Type B pancreatic cell (in vitro differentiated cells): ENCODE measurements around the gene CNIH3. TPM values are rescaled to one million over a fixed set of nuclear protein-coding genes. Genes with fewer than 3 reads are reported as not detected.

Experiments
- DNase-seq: peaks from one replicate; pipeline ENCODE4 v3.0.0; 2021; ENCODE audit warnings: mixed read lengths; ENCODE audit not compliant: unreplicated experiment; ENCODE audit errors: extremely low spot score
- H3K27ac Mint-ChIP-seq: 2 replicates; pipeline ENCODE4 v1.8.0; 2021; ENCODE audit warnings: mild to moderate bottlenecking, mixed read lengths
- H3K27me3 Mint-ChIP-seq: 2 replicates; pipeline ENCODE4 v1.8.0; 2021; ENCODE audit warnings: mixed read lengths
- H3K36me3 Mint-ChIP-seq: 2 replicates; pipeline ENCODE4 v1.8.0; 2021; ENCODE audit warnings: mixed read lengths
- H3K4me1 Mint-ChIP-seq: one replicate; pipeline ENCODE4 v1.8.0; 2021; ENCODE audit warnings: mixed read lengths; ENCODE audit not compliant: unreplicated experiment
- H3K4me3 Mint-ChIP-seq: 2 replicates; pipeline ENCODE4 v1.8.0; 2021; ENCODE audit warnings: mild to moderate bottlenecking, mixed read lengths
- H3K9me3 Mint-ChIP-seq: 2 replicates; pipeline ENCODE4 v1.8.0; 2021; ENCODE audit warnings: mixed read lengths
- CTCF ChIP-seq: fragments of 200-600 bp; sonication (generic); conservative IDR thresholded peaks from 2 replicates; pipeline ENCODE4 v1.5.0; 2021; ENCODE audit warnings: antibody characterized with exemption, mild to moderate bottlenecking
- total RNA-seq: library from RNA; stranded (reverse); gene quantifications from 2 replicates; pipeline ENCODE4 v1.2.1, GENCODE V29; 2021; ENCODE audit warnings: low replicate concordance

Gene CNIH3
- total RNA-seq, 1 donor from 2014 or later, result 4.5 TPM

DNA sequence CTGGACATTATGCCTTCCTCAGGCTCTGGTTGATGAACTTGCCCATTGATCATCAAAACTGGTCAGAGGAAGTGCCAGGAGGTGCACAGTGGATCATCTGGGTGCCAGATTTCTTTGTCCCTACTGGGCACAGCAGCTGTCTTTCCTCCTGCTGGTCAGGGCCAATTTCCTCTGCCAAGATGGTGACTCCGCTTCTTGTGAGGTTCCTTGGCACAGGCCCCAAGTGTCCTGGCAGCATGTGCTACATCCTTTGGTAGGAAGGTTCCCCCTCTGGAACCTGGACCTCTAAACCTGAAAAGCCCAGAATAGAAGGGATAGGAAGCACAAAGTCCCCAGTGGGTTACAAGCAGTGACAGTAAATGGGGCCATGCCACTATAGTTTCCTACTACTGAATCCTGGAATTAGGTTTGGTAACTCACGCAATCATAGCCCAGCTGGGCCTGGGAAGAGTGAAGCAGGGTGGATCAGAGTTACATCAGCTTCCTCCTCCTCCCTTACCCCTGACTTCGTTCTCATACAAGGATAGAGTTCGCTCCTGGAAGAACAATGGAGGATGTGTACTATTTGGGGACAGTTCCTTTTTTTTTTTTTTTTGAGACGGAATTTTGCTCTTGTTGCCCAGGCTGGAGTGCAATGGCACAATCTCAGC is 147.1 kb downstream of the CNIH3 start:
- Mint-ChIP-seq H3K27me3 (peaks cover 3% of the 10 kb centered on the region), H3K27ac (no peak overlapping the region), H3K4me1 (no peaks in the 10 kb centered on the region), H3K36me3 (no peaks in the 10 kb centered on the region), H3K9me3 (no peaks in the 10 kb centered on the region), H3K4me3 (no peak overlapping the region)
- no peak for TF ChIP-seq CTCF
- DNase-seq, result no peak

DNA sequence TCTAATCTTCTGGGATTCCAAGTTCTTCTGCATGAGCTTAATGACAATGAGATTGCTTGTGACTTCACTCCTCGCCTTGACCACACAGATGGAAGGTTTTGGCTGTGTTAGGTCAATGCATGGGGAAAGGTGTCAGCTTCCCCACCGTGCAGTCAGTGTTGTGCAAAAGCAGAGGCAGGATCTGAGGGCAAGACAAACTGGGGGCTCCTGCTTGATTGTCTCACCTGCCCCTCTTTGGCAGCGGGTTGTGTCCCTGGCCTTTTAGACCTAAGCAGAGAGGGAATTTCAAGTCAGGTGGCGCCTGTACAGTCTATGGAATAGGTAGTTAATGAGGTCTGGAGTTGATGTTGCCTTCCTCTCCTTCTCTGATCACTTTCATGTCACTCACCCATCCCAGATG is 150.1 kb downstream of the CNIH3 start:
- H3K27ac Mint-ChIP-seq, result no peak overlapping the region
- H3K36me3 Mint-ChIP-seq, result no peaks in the 10 kb centered on the region
- H3K9me3 Mint-ChIP-seq, result no peaks in the 10 kb centered on the region
- H3K27me3 Mint-ChIP-seq, result peaks cover 4% of the 10 kb centered on the region
- no peak for TF ChIP-seq CTCF
- no peak overlapping the region for H3K4me3 Mint-ChIP-seq
- no peak for DNase-seq
- H3K4me1 Mint-ChIP-seq, result peaks cover 4% of the 10 kb centered on the region

- Mint-ChIP-seq H3K27me3 (peaks cover 7% of the 10 kb centered on the region), H3K36me3 (no peaks in the 10 kb centered on the region), H3K4me1 (peaks cover 4% of the 10 kb centered on the region), H3K4me3 (no peak overlapping the region), H3K27ac (no peak overlapping the region), H3K9me3 (no peaks in the 10 kb centered on the region)
- TF ChIP-seq CTCF, result no peak
- no peak for DNase-seq
Measured at GRCh38 chr1:224767031-224767430, 150.9 kb downstream of the CNIH3 start.

GRCh38 chr1:224767676-224768075 is 151.6 kb downstream of the CNIH3 start:
- Mint-ChIP-seq H3K36me3 (no peaks in the 10 kb centered on the region), H3K9me3 (no peaks in the 10 kb centered on the region), H3K27me3 (peaks cover 7% of the 10 kb centered on the region), H3K4me1 (peaks cover 4% of the 10 kb centered on the region), H3K27ac (no peak overlapping the region), H3K4me3 (no peak overlapping the region)
- DNase-seq, result no peak
- no peak for TF ChIP-seq CTCF

DNA sequence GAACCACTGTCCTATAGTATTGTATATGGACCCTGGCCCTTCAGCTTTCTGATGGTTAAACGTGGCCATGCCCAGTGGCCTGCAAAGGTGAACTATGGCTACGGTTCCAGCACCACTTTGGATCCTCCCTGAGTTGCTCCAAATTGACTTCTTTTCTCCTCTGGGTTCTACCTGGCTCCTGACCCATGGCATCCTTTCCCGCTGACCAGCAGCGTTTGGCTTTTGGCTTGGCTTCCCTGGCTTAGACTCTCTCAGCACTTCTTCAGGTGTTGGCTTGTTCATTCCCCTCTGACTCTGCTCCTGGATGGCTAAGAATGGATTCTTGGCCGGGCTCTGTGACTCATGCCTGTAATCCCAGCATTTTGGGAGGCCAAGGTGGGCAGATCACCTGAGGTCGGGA is 152.9 kb downstream of the CNIH3 start:
- Mint-ChIP-seq H3K27me3 (peaks cover 7% of the 10 kb centered on the region), H3K36me3 (no peaks in the 10 kb centered on the region), H3K9me3 (no peaks in the 10 kb centered on the region), H3K4me3 (no peak overlapping the region), H3K27ac (no peak overlapping the region), H3K4me1 (peaks cover 4% of the 10 kb centered on the region)
- DNase-seq, result no peak
- no peak for TF ChIP-seq CTCF
